ENCODE data around the gene EPB41L1.

The EPB41L1 gene

DNA sequence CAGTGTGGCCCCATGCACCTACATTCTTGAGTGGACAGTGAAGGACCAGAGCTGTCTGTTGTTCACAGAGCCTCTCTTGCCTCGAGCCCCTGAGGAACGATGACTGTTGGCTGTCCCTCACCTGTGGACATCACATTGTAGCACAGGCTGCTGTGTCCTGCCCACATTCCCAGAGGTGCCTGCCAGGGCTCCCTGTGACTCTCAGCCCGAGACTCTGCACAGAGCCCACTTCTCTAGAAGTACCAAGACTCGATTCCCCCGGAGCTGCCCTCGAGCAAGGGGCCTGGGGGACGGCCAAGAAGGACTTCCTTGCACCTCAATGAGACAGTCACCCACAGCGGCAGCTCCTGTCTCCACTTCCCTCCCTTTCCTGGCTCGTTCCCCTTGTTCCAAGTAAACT lies 123.0 kb downstream of the EPB41L1 start:
- no peak overlapping the region for H2AFZ ChIP-seq (ENCODE audit: low read depth, low read length)
- H4K20me1 ChIP-seq (ENCODE audit: insufficient read depth, low read length): peaks cover 4% of the 10 kb centered on the region; the same call in 1 of the 2 replicates
- H3K9ac ChIP-seq (ENCODE audit: low read depth, low read length): no peak overlapping the region
- H3K4me3 ChIP-seq (ENCODE audit: low read depth in 1 of 2, low read length in 2 of 2): no peak overlapping the region
- no peaks in the 10 kb centered on the region for H3K79me2 ChIP-seq (ENCODE audit: insufficient read depth, low read length)
- H3K27me3 ChIP-seq (ENCODE audit: insufficient read depth, low read length, poor library complexity): peaks cover 8% of the 10 kb centered on the region
- TF ChIP-seq EZH2 (IDR thresholded peaks at IDR 0.05; ENCODE audit: borderline replicate concordance, low read depth, low read length, severe bottlenecking): no peak
- TF ChIP-seq, protein P1, sequence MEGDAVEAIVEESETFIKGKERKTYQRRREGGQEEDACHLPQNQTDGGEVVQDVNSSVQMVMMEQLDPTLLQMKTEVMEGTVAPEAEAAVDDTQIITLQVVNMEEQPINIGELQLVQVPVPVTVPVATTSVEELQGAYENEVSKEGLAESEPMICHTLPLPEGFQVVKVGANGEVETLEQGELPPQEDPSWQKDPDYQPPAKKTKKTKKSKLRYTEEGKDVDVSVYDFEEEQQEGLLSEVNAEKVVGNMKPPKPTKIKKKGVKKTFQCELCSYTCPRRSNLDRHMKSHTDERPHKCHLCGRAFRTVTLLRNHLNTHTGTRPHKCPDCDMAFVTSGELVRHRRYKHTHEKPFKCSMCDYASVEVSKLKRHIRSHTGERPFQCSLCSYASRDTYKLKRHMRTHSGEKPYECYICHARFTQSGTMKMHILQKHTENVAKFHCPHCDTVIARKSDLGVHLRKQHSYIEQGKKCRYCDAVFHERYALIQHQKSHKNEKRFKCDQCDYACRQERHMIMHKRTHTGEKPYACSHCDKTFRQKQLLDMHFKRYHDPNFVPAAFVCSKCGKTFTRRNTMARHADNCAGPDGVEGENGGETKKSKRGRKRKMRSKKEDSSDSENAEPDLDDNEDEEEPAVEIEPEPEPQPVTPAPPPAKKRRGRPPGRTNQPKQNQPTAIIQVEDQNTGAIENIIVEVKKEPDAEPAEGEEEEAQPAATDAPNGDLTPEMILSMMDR (IDR thresholded peaks at IDR 0.05; ENCODE audit: borderline replicate concordance, extremely low read depth, low read length, poor library complexity, severe bottlenecking): no peak
- no peaks in the 10 kb centered on the region for H3K36me3 ChIP-seq (ENCODE audit: insufficient read depth, low read length)
- H3K4me1 ChIP-seq (ENCODE audit: insufficient read depth, low read length): no peaks in the 10 kb centered on the region
- no peak overlapping the region for H3K4me2 ChIP-seq (ENCODE audit: insufficient read depth, low read length)
- ATAC-seq (ENCODE audit: insufficient read depth, low read depth) (no peak), DNase-seq (no peak)
- H3K27ac ChIP-seq (ENCODE audit: low read length): no peak overlapping the region
- no peaks in the 10 kb centered on the region for H3K9me3 ChIP-seq (ENCODE audit: insufficient read depth, low read length, severe bottlenecking)

DNA sequence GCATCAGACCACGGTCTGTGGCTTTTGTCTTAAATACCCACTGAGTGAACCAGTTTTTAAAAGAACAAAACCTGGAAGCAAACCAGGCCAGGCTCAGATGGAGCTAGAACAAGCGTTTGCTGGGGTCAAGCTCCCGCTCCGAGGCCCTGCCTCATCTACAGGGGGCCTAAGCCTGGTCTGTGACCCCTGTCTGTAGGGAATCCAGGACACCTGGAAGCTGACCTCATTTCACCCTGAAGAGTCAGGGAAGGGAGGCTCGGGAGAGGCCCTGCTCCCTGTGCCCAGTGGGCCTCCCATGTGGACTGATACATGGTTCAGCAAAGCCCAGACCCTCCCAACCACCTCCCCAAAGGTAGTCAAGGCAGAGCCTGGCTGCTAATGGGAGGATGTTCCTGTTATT lies 124.8 kb downstream of the EPB41L1 start:
- H3K4me1 ChIP-seq (ENCODE audit: insufficient read depth, low read length): no peaks in the 10 kb centered on the region
- DNase-seq (no peak), ATAC-seq (ENCODE audit: insufficient read depth, low read depth) (no peak)
- no peaks in the 10 kb centered on the region for H3K36me3 ChIP-seq (ENCODE audit: insufficient read depth, low read length)
- H2AFZ ChIP-seq (ENCODE audit: low read depth, low read length): no peak overlapping the region
- peaks cover 8% of the 10 kb centered on the region for H3K27me3 ChIP-seq (ENCODE audit: insufficient read depth, low read length, poor library complexity)
- H3K4me2 ChIP-seq (ENCODE audit: insufficient read depth, low read length): no peak overlapping the region
- H3K9ac ChIP-seq (ENCODE audit: low read depth, low read length): no peak overlapping the region
- H3K9me3 ChIP-seq (ENCODE audit: insufficient read depth, low read length, severe bottlenecking): no peaks in the 10 kb centered on the region
- H3K79me2 ChIP-seq (ENCODE audit: insufficient read depth, low read length): no peaks in the 10 kb centered on the region
- H3K27ac ChIP-seq (ENCODE audit: low read length): no peak overlapping the region
- H3K4me3 ChIP-seq (ENCODE audit: low read depth in 1 of 2, low read length in 2 of 2): no peak overlapping the region
- TF ChIP-seq, protein P1 (IDR thresholded peaks at IDR 0.05; ENCODE audit: borderline replicate concordance, extremely low read depth, low read length, poor library complexity, severe bottlenecking): no peak
- no peak for TF ChIP-seq EZH2 (IDR thresholded peaks at IDR 0.05; ENCODE audit: borderline replicate concordance, low read depth, low read length, severe bottlenecking)
- H4K20me1 ChIP-seq (ENCODE audit: insufficient read depth, low read length): no peaks in the 10 kb centered on the region

DNA sequence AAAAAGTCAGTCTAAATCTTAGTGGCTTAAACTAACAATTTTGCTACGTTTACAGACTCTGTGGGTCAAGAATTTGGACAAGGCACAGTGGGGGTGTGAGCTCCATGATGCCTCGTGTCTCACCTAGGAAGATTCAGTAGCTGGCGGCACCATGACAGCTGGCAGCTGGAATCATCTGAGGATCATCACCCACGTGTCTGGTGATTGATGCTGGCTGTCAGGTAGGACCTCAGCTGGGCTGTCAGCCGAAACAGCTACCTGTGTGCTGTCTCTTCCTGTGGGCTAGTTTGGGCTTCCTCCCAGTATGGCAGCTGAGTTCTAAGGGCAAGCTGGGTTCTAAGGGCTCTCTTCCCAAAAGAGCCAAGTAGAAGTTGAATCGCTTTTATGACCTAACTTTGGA lies 125.2 kb downstream of the EPB41L1 start:
- no peaks in the 10 kb centered on the region for H3K36me3 ChIP-seq (ENCODE audit: insufficient read depth, low read length)
- H3K4me3 ChIP-seq (ENCODE audit: low read depth in 1 of 2, low read length in 2 of 2): no peak overlapping the region
- no peak overlapping the region for H3K27ac ChIP-seq (ENCODE audit: low read length)
- H3K4me1 ChIP-seq (ENCODE audit: insufficient read depth, low read length): no peaks in the 10 kb centered on the region
- no peak for TF ChIP-seq EZH2 (IDR thresholded peaks at IDR 0.05; ENCODE audit: borderline replicate concordance, low read depth, low read length, severe bottlenecking)
- TF ChIP-seq, protein P1 (IDR thresholded peaks at IDR 0.05; ENCODE audit: borderline replicate concordance, extremely low read depth, low read length, poor library complexity, severe bottlenecking): no peak
- H4K20me1 ChIP-seq (ENCODE audit: insufficient read depth, low read length): no peaks in the 10 kb centered on the region
- no peak for ATAC-seq (ENCODE audit: insufficient read depth, low read depth)
- peaks cover 8% of the 10 kb centered on the region for H3K27me3 ChIP-seq (ENCODE audit: insufficient read depth, low read length, poor library complexity)
- no peak overlapping the region for H3K4me2 ChIP-seq (ENCODE audit: insufficient read depth, low read length)
- no peak for DNase-seq
- H3K9me3 ChIP-seq (ENCODE audit: insufficient read depth, low read length, severe bottlenecking): no peaks in the 10 kb centered on the region
- H2AFZ ChIP-seq (ENCODE audit: low read depth, low read length): no peak overlapping the region
- H3K79me2 ChIP-seq (ENCODE audit: insufficient read depth, low read length): no peaks in the 10 kb centered on the region
- no peak overlapping the region for H3K9ac ChIP-seq (ENCODE audit: low read depth, low read length)

Data from DND-41 (cell line).